Retinal pigment epithelial cell (primary cell): ENCODE measurements around the gene SNX30.

Source experiments
- DNase-seq: peaks from one replicate; pipeline ENCODE4 v3.0.0-alpha.2; 2010; ENCODE audit warnings: low read depth
- H3K4me3 ChIP-seq: 2 replicates; pipeline ENCODE4 v1.5.1; 2011; ENCODE audit warnings: mild to moderate bottlenecking, low read length, control low read depth, moderate library complexity
- TF ChIP-seq, protein P1 (sequence below): conservative IDR thresholded peaks from 2 replicates; pipeline ENCODE4 v1.5.1; 2011; ENCODE audit warnings: low read depth, low read length, control low read depth, inconsistent platforms

SNX30 gene

GRCh38 chr9:112890106-112891081 lies 139.8 kb downstream of the SNX30 start, which contains the start of gene SLC46A2:
SLC46A2 (minus strand) TSS chr9:112890876; CDS start chr9:112890681, 195 bp downstream.
- H3K4me3 ChIP-seq: peak within 1 kb of the TSS; percentile 37
- DNase-seq: no peak
- TF ChIP-seq, protein P1, sequence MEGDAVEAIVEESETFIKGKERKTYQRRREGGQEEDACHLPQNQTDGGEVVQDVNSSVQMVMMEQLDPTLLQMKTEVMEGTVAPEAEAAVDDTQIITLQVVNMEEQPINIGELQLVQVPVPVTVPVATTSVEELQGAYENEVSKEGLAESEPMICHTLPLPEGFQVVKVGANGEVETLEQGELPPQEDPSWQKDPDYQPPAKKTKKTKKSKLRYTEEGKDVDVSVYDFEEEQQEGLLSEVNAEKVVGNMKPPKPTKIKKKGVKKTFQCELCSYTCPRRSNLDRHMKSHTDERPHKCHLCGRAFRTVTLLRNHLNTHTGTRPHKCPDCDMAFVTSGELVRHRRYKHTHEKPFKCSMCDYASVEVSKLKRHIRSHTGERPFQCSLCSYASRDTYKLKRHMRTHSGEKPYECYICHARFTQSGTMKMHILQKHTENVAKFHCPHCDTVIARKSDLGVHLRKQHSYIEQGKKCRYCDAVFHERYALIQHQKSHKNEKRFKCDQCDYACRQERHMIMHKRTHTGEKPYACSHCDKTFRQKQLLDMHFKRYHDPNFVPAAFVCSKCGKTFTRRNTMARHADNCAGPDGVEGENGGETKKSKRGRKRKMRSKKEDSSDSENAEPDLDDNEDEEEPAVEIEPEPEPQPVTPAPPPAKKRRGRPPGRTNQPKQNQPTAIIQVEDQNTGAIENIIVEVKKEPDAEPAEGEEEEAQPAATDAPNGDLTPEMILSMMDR: no peak

GRCh38 chr9:112891521-112891920 lies 141.0 kb downstream of the SNX30 start:
- TF ChIP-seq, protein P1: no peak

DNA sequence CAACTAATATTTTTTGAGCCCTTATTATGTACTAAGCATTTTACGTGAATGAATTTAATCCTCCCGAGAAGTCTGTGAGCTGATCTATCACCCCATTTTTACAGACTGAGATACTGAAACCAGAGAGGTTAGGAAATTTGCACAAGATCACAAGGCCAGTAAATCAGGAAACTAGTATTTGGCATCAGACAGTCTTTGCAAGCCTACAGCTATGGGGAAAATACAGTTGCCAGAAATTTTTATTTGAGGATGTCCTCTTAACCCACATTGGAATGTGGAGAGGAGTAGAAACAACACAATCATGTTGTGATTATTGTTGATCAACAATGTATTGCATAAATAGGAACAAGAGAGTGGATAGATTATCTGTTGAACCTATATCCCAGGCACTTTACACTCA lies 142.4 kb downstream of the SNX30 start:
- TF ChIP-seq, protein P1: no peak
- no peak for DNase-seq

More at GRCh38 chr9:112891521-112891920, 141.0 kb downstream of the SNX30 start:
- no peak overlapping the region for H3K4me3 ChIP-seq
- no peak for DNase-seq

DNA sequence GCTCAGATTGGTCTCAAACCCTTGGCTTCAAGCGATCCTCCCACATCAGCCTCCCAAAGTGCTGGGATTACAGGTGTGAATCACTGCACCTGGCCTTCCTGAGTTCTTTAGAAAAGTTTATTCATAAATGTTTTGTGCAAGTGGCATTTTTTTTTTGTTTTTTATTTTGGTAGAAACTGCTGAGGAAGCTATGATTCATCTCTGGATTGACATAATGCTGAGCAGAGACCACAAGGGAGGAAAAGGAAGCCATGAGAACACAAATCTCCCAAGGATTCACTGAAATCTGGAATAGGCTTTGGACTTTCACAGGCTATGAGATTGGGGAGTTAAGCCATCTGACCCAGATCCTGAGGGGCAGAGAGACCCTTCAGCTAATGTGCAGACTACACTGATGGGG lies 143.5 kb downstream of the SNX30 start:
- no peak for DNase-seq
- H3K4me3 ChIP-seq: no peak overlapping the region
- TF ChIP-seq, protein P1: no peak

More for the DNA sequence above, 142.4 kb downstream of the SNX30 start:
- no peak overlapping the region for H3K4me3 ChIP-seq

- H3K4me3 ChIP-seq: no peak overlapping the region
- DNase-seq: no peak
- TF ChIP-seq, protein P1: no peak
These were observed 144.1 kb downstream of the SNX30 start for GRCh38 chr9:112894699-112895098.

DNA sequence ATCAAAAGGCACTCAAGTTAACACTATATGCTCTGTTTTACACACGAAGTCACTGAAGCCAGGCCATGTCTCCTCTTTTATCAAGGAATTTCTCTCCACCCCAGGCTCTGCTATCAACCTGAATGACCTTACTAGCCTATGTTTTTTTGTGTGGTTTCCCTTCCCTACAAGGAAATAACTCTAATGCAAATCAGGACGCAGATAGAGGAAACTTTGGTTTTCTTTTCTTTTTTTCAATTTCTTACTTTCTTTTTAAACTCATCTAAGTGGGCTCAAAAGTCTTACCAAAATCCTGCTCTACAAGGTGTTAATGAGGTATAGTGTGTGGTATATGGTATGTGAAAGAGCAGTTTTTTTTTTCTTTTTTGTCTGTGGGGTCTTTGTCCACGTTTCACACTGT lies 145.6 kb downstream of the SNX30 start:
- DNase-seq: no peak
- H3K4me3 ChIP-seq: no peak overlapping the region

More for the DNA sequence above, 145.6 kb downstream of the SNX30 start:
- TF ChIP-seq, protein P1: no peak
